ENCODE measurements around the gene RPLP2.

The RPLP2 gene

GRCh38 chr11:766106-766935 lies 43.4 kb upstream of the RPLP2 start:
- Histone ChIP-seq H3K36me3 (ENCODE audit: control insufficient read depth, low read length) (peaks cover 74% of the 10 kb centered on the region), H3K9me2 (replicated peaks; ENCODE audit: control insufficient read depth, low read length) (no peaks in the 10 kb centered on the region), H3K4me1 (ENCODE audit: control insufficient read depth, low read length) (no peaks in the 10 kb centered on the region), H3K79me2 (ENCODE audit: control insufficient read depth, low read length) (no peaks in the 10 kb centered on the region; the same call in 1 of the 2 replicates), H3K4me2 (ENCODE audit: low read length) (no peak overlapping the region), H3K9me3 (ENCODE audit: control insufficient read depth, insufficient read depth, low read length) (no peaks in the 10 kb centered on the region), H3K4me3 (ENCODE audit: low read length) (no peak overlapping the region), H4K20me1 (ENCODE audit: control insufficient read depth, insufficient read depth, low read depth, low read length) (peaks cover 7% of the 10 kb centered on the region; the same call in 1 of the 2 replicates), H3K27me3 (ENCODE audit: control insufficient read depth, low read length) (no peaks in the 10 kb centered on the region), H3F3A (ENCODE audit: control insufficient read depth, insufficient read depth) (peaks cover 12% of the 10 kb centered on the region), H3K27ac (ENCODE audit: low read depth, low read length) (no peak overlapping the region)
- TF ChIP-seq EZH2phosphoT487 (IDR thresholded peaks at IDR 0.05; ENCODE audit: borderline replicate concordance, low read length), result no peak
- TF ChIP-seq, protein P1, sequence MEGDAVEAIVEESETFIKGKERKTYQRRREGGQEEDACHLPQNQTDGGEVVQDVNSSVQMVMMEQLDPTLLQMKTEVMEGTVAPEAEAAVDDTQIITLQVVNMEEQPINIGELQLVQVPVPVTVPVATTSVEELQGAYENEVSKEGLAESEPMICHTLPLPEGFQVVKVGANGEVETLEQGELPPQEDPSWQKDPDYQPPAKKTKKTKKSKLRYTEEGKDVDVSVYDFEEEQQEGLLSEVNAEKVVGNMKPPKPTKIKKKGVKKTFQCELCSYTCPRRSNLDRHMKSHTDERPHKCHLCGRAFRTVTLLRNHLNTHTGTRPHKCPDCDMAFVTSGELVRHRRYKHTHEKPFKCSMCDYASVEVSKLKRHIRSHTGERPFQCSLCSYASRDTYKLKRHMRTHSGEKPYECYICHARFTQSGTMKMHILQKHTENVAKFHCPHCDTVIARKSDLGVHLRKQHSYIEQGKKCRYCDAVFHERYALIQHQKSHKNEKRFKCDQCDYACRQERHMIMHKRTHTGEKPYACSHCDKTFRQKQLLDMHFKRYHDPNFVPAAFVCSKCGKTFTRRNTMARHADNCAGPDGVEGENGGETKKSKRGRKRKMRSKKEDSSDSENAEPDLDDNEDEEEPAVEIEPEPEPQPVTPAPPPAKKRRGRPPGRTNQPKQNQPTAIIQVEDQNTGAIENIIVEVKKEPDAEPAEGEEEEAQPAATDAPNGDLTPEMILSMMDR (IDR thresholded peaks at IDR 0.05; ENCODE audit: low read depth, low read length, poor library complexity, severe bottlenecking), result no peak

- Histone ChIP-seq H3K27ac (ENCODE audit: low read depth, low read length) (no peak overlapping the region), H3K4me3 (ENCODE audit: low read length) (no peak overlapping the region), H3K9me2 (replicated peaks; ENCODE audit: control insufficient read depth, low read length) (no peaks in the 10 kb centered on the region), H3K79me2 (ENCODE audit: control insufficient read depth, low read length) (no peaks in the 10 kb centered on the region; the same call in 1 of the 2 replicates), H4K20me1 (ENCODE audit: control insufficient read depth, insufficient read depth, low read depth, low read length) (peaks cover 7% of the 10 kb centered on the region; the same call in 1 of the 2 replicates), H3K27me3 (ENCODE audit: control insufficient read depth, low read length) (no peaks in the 10 kb centered on the region), H3K4me1 (ENCODE audit: control insufficient read depth, low read length) (no peaks in the 10 kb centered on the region), H3K36me3 (ENCODE audit: control insufficient read depth, low read length) (peaks cover 74% of the 10 kb centered on the region), H3K4me2 (ENCODE audit: low read length) (no peak overlapping the region), H3F3A (ENCODE audit: control insufficient read depth, insufficient read depth) (peaks cover 9% of the 10 kb centered on the region), H3K9me3 (ENCODE audit: control insufficient read depth, insufficient read depth, low read length) (no peaks in the 10 kb centered on the region)
- TF ChIP-seq EZH2phosphoT487 (IDR thresholded peaks at IDR 0.05; ENCODE audit: borderline replicate concordance, low read length), result no peak
- TF ChIP-seq, protein P1 (IDR thresholded peaks at IDR 0.05; ENCODE audit: low read depth, low read length, poor library complexity, severe bottlenecking), result no peak
These were observed 42.9 kb upstream of the RPLP2 start for GRCh38 chr11:766936-767210.

- H3K9me3 ChIP-seq (ENCODE audit: control insufficient read depth, insufficient read depth, low read length), result no peaks in the 10 kb centered on the region
- no peaks in the 10 kb centered on the region; the same call in 1 of the 2 replicates for H3K79me2 ChIP-seq (ENCODE audit: control insufficient read depth, low read length)
- H3K36me3 ChIP-seq (ENCODE audit: control insufficient read depth, low read length), result peaks cover 74% of the 10 kb centered on the region
- no peaks in the 10 kb centered on the region for H3K9me2 ChIP-seq (replicated peaks; ENCODE audit: control insufficient read depth, low read length)
- peaks cover 7% of the 10 kb centered on the region; the same call in 1 of the 2 replicates for H4K20me1 ChIP-seq (ENCODE audit: control insufficient read depth, insufficient read depth, low read depth, low read length)
- H3K27me3 ChIP-seq (ENCODE audit: control insufficient read depth, low read length), result no peaks in the 10 kb centered on the region
- H3K4me1 ChIP-seq (ENCODE audit: control insufficient read depth, low read length), result no peaks in the 10 kb centered on the region
- TF ChIP-seq, protein P1 (IDR thresholded peaks at IDR 0.05; ENCODE audit: low read depth, low read length, poor library complexity, severe bottlenecking), result no peak
- no peak for TF ChIP-seq EZH2phosphoT487 (IDR thresholded peaks at IDR 0.05; ENCODE audit: borderline replicate concordance, low read length)
- no peak overlapping the region for H3K27ac ChIP-seq (ENCODE audit: low read depth, low read length)
- peaks cover 9% of the 10 kb centered on the region for H3F3A ChIP-seq (ENCODE audit: control insufficient read depth, insufficient read depth)
- H3K4me3 ChIP-seq (ENCODE audit: low read length), result no peak overlapping the region
- no peak overlapping the region for H3K4me2 ChIP-seq (ENCODE audit: low read length)
These were observed 42.5 kb upstream of the RPLP2 start for GRCh38 chr11:767238-767637.

All from DOHH2 (cell line).